Measurements from ENCODE around the gene PRKCA.
A peak's percentile ranks its signal among the peaks of the same experiment; 100 is the strongest.
"Not testable (repeated sequence)": the region's sequence is repeated elsewhere in the genome, so short reads cannot be mapped to it uniquely, and the experiment has no call there.

PRKCA gene

DNA sequence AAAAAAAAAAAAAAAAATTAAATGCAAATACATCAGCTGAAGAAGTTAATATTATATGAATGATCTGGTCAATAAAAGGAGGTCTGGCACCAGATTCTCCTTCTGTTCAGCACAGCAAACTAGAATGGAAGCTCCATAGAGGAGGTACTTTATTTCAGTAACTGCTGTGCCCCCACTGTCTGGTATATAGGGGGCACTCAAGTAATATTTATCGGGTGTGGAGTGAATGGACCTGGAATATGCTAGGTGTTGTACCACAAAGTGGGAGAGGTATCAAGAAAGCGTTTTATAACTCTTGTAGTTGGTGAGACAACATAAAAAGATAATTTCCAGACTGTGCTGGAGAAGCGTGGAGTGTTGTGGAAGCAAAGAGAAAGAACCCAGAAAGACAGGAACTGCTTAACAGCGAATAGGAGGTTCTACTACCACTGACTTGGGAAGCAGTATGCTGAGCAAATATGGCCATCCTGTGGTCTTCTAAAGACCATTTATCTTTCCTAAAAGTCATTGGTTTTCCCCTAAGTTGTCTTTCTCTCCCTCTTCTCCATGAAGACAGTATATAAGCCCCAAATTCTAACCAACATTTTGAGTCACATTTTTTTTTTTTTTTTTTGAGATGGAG, 12.2 kb upstream of the PRKCA start:
- DNase-seq (ENCODE audit: low read depth in 2 of 2): no peak

- DNase-seq (ENCODE audit: low read depth in 2 of 2): no peak
These were observed 10.1 kb upstream of the PRKCA start for GRCh38 chr17:66292353-66292752.

DNA sequence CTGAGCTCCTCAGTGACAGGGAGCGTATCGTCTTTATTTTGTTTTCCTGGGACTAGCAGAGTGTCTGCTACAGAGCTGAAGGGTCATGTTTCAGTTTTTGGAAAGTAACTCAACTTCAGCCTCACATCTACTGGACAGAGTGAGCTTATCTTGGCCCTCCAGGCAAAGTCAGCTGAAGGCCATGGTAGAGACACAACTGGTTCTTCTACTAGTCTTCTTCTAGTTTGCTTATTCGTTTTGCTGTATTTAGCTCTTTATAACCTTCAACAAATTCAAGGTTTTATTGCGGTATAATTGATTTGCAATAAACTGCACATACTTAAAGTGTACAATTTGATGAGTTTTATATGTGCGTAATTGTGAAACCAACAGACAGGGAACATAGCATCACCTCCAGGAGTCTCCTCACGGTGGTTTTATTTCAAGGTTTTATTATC, 6.1 kb upstream of the PRKCA start:
- no peak for DNase-seq (ENCODE audit: low read depth in 2 of 2)

DNA sequence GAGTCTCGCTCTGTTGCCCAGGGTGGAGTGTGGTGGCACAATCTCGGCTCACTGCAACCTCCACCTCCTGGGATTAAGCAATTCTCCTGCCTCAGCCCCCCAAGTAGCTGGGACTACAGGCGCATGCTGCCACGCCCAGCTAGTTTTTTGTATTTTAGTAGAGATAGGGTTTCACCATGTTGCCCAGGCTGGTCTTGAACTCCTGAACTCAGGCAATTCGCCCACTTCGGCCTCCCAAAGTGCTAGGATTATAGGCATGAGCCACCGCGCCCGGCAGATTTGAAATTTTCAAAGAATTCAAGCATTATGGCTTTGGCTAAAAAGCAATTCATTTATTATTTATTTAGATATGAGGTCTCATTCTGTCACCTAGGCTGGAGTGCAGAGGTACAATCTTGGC, 5.0 kb upstream of the PRKCA start:
- DNase-seq (ENCODE audit: low read depth in 2 of 2): not testable (repeated sequence)

- DNase-seq (ENCODE audit: low read depth in 2 of 2): no peak
These were observed 2.7 kb upstream of the PRKCA start for GRCh38 chr17:66299711-66300110.

DNA sequence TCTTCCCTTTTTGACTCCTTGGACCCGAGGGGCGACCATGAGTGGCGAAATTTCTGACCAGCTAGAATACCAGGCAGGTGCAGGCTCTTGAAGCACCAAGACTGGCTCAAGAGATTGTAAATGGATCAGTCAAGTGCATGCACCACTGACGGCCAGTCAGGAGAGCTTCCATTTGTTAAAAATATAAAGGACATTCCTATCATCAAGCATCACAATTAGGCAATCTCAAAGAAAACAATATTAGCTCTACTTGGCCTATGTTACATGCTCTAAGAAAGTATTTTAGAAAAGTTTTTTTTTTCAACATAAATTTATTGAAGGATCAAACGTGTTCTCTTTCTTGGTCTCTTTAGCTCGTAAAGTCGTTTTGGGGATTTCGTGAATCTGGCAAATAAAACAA, 1.5 kb upstream of the PRKCA start:
- no peak for DNase-seq (ENCODE audit: low read depth in 2 of 2)

DNA sequence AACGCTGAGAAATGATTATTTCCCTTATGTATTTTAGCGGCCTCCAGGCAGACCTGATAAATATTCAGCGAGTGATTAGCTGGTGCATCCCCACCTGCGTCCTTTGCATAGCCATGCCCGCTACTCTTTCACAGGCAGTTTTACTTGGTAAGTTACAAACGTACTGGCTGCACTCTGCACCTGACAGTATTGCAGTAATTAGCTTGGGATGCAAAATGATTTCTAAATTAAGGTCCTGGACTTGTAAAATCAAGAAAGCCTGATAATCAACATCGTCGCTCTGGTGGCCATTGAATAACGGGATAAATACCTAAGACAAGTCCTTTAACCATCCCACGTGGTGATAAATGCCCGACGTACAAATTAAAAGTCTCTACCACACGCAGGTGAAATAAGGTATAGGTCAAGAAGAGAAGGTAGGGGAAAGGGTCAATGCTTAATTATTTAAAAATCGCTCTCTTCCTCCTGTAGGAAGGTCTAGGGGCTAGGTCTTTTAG, 998 bp upstream of the PRKCA start:
- no peak for DNase-seq (ENCODE audit: low read depth in 2 of 2)

DNA sequence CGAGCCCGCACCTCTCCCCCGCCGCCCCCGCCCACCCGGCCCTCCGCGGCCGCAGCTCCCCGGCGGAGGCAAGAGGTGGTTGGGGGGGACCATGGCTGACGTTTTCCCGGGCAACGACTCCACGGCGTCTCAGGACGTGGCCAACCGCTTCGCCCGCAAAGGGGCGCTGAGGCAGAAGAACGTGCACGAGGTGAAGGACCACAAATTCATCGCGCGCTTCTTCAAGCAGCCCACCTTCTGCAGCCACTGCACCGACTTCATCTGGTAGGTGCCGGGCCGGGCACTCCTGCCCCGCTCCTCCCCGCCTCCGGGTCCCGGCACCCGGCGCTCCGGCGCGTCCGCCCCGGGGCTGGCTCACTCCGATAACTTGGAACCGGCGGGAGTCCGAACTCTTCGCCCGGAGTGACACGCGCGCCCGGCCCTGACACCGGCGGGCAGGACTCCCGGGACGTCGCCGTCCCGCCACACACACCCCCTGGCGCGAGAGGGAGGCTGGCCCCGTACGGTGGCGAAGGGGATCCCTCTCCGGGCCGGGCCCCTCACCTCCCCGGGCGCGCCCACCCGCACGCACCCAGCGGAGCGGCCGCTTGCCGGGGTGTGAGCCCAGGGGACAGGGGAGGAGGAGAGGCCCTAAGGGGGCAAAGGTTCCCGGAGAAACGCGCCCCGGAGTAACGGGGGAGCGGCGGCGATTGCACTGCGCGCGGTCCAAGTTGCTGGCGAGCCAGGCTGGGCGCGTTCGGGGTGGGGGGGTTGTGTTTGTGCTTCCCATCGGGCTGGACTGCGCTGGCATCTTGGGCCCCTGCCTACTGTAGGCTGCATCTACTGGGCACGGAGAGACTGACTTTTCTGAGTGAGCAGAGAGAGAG, 581 bp downstream of the PRKCA start:
- DNase-seq (ENCODE audit: low read depth in 2 of 2): peak in 1 of 2 donors; percentile 14

- no peak for DNase-seq (ENCODE audit: low read depth in 2 of 2)
These were observed 2.1 kb downstream of the PRKCA start for GRCh38 chr17:66304304-66305174.

- DNase-seq (ENCODE audit: low read depth in 2 of 2): no peak
These were observed 4.0 kb downstream of the PRKCA start for GRCh38 chr17:66306446-66306845.

DNA sequence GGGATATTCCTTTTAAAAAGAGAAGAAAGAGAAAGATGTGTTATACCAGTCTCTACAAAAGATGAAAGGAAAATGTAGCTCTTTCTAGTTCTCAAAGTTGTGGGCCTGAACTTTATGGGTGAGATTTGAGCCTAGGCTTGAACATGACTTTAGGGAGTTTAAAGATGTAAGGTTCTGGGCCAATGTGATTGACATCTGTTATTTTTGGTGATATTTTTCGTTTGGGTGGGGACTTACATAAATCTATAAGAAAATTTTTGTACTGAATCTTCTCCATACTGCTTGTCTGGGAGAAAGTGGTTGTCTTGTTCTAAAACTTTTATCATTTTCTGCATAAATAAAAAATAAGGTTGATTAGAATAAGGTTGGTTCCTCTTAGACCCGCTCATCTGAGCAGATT, 4.8 kb downstream of the PRKCA start:
- DNase-seq (ENCODE audit: low read depth in 2 of 2): no peak

- no peak for DNase-seq (ENCODE audit: low read depth in 2 of 2)
These were observed 6.4 kb downstream of the PRKCA start for GRCh38 chr17:66308856-66309255.

- DNase-seq (ENCODE audit: low read depth in 2 of 2): no peak
These were observed 7.4 kb downstream of the PRKCA start for GRCh38 chr17:66309793-66310192.

GRCh38 chr17:66310528-66311148, 8.2 kb downstream of the PRKCA start:
- DNase-seq (ENCODE audit: low read depth in 2 of 2): no peak

DNA sequence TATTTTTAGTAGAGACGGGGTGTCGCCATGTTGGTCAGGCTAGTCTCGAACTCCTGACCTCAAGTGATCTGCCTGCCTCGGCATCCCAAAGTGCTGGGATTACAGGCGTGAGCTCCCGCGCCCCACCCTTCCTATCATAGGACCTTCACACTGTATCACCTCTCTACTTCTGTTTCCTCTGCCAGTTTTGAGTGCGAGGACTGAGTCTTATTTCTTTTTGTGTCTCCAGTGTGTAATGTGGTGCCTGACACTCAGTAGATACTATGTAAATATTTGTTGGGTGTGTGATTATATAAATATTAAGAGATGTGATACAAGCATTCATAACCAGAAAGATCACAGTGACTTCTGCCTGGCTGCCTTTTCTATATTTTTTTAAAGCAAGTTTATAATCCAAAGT, 10.5 kb downstream of the PRKCA start:
- no peak for DNase-seq (ENCODE audit: low read depth in 2 of 2)

DNA sequence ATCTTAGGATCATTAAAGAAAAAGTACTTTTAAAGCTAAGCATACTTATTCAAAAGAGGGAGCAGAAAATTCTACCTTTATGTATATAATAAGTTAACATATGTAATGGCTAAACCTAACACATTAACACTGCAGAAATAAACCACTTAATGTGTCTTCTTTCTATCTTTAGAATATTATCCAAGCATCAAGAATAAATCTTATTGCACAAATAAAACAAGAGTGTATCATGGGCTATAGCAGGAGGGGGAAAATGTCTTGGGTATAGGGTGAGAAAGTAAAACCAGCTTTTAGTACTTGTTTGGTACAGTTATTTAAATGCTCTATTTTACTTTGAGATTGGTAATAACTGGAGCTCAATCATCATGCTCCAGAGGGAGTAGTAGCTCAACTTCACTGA, 10.9 kb downstream of the PRKCA start:
- DNase-seq (ENCODE audit: low read depth in 2 of 2): no peak

DNA sequence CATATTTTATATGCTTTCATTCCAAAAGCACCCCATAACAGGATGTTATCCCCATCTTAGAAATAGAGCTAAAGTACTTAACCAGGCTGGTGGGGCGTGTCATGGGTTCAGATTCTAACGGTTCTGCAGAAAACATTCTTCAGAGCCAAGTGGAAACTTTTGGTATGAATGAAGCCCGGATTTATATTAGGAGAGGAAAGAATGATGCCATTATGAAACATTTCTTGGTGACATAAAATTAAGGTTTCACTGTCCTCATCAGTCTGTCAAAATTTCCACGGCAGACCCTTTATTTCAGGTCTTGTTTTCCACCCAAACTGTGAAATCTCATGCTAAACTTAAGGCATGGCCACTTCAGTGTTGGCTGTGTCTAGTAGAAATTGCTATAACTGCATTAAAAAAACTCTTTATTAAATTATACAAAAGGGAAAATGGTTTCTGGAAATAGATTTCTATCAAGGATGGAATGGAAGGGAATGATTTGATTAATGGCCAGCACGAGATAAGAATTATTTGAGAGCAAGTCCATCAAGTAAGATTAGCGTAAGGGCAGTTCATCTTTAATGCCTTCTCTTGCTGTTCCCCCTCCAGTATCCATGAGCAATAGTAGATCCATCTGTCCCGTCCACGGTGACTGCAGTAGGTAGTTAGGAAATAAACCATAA, 11.7 kb downstream of the PRKCA start:
- DNase-seq (ENCODE audit: low read depth in 2 of 2): no peak

- DNase-seq (ENCODE audit: low read depth in 2 of 2): no peak
These were observed 15.2 kb downstream of the PRKCA start for GRCh38 chr17:66317629-66318028.

- DNase-seq (ENCODE audit: low read depth in 2 of 2): no peak
These were observed 16.8 kb downstream of the PRKCA start for GRCh38 chr17:66319226-66319625.

DNA sequence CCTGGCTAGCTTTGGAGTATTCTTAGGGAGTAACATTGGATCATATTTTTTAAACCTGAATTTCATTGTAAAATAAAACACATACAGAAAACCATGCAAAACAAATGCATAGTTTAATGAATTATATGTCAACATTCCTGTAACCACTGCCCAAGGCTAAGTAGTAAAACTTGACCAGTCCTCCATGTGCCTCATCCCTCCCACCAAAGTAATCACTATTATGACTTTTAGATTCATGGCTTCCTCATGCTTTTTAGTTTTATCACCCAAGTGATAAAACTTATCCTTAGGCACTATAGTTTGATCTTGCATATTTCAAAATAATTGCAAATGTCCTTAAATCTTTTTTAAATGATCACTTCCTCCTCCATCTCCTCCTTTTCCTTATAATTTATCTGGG, 20.4 kb downstream of the PRKCA start:
- no peak for DNase-seq (ENCODE audit: low read depth in 2 of 2)

- DNase-seq (ENCODE audit: low read depth in 2 of 2): not testable (repeated sequence)
These were observed 22.1 kb downstream of the PRKCA start for GRCh38 chr17:66324381-66325004.

Data from activated CD8-positive, alpha-beta memory T cell treated with anti-CD3 and anti-CD28 coated beads for 4 hours (primary cell).